ENCODE data around the gene PHGDH. TPM values are rescaled to one million over a fixed set of nuclear protein-coding genes. Genes with fewer than 3 reads are reported as not detected.

The PHGDH gene
- total RNA-seq, 1 donor from 2014 or later, result 146 TPM

DNA sequence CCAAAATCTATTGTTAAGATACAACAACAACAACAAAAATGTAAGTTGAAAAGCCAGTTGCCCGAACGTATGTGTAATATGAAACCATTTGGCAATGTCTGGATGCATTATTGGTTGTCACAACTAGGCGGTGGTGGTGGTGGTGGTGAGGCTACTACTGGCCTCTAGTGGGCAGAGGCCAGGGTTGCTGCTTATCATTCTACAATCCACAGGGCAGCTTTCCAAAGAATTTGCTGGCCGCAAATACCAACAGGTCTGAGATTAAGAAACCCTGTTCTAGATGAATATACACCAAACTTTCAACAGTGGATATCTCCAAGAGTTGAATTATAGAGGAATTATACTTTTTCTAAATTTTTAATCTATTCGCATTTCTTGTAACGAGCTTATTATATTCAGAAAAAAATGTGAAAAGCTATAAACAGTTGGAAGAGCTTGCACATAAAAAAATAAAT is 36.9 kb upstream of the PHGDH start:
- H3K4me3 ChIP-seq (ENCODE audit: low read depth, low read length), result peak overlapping the region; percentile 57
- DNase-seq (ENCODE audit: low read depth), result no peak
- TF ChIP-seq, protein P1, sequence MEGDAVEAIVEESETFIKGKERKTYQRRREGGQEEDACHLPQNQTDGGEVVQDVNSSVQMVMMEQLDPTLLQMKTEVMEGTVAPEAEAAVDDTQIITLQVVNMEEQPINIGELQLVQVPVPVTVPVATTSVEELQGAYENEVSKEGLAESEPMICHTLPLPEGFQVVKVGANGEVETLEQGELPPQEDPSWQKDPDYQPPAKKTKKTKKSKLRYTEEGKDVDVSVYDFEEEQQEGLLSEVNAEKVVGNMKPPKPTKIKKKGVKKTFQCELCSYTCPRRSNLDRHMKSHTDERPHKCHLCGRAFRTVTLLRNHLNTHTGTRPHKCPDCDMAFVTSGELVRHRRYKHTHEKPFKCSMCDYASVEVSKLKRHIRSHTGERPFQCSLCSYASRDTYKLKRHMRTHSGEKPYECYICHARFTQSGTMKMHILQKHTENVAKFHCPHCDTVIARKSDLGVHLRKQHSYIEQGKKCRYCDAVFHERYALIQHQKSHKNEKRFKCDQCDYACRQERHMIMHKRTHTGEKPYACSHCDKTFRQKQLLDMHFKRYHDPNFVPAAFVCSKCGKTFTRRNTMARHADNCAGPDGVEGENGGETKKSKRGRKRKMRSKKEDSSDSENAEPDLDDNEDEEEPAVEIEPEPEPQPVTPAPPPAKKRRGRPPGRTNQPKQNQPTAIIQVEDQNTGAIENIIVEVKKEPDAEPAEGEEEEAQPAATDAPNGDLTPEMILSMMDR (conservative IDR thresholded peaks at IDR 0.05; ENCODE audit: low read depth, low read length), result no peak

DNA sequence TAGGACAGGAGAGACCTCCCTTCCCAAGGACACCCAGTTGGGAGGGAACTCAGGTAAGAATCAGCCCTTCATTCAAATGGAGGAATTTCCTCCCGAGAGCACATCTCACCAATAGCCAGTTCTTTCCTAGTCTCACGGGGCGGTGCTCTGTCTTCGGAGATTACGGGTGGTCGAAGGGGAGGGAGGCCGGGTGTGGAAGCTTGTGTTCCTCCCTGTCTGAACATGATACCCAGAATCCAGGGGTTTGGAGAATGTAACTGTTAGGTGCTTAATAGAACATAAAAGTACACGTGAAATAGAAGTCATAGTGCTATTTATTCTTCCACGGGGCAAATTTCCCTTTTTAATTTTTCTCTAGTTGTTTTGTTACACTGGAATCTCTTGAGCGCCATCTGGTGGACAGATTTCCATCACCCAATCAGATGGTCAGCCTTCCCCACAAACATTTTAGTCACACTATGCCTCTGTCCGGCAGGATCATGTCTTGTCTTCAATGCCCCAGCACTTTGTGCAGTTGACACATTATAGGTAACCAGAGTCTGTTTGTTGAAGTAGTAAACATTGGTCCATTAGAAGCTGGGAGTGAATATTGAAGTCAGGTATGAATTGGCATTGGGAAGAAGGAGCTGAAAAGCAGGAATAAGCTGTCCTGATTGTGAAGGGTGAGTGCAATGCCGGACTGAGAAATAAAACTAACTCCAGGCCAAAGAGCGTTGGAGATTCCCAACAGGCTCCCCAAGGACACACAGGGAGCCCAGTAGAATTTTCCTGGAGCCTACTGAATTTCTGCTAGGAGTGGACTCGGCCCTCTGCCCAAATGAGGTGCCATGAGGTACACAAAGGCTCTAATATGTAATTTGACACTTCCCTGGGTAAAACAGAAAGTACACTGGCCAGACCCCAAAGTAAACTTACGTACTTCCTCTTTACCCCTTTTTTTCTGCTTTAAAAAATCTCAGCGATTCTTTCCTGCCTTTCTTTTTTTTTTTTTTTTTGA is 36.1 kb upstream of the PHGDH start:
- peak; percentile 53 for DNase-seq (ENCODE audit: low read depth)
- H3K4me3 ChIP-seq (ENCODE audit: low read depth, low read length), result peak overlapping the region; percentile 57
- TF ChIP-seq, protein P1 (conservative IDR thresholded peaks at IDR 0.05; ENCODE audit: low read depth, low read length), result peak; percentile 83

DNA sequence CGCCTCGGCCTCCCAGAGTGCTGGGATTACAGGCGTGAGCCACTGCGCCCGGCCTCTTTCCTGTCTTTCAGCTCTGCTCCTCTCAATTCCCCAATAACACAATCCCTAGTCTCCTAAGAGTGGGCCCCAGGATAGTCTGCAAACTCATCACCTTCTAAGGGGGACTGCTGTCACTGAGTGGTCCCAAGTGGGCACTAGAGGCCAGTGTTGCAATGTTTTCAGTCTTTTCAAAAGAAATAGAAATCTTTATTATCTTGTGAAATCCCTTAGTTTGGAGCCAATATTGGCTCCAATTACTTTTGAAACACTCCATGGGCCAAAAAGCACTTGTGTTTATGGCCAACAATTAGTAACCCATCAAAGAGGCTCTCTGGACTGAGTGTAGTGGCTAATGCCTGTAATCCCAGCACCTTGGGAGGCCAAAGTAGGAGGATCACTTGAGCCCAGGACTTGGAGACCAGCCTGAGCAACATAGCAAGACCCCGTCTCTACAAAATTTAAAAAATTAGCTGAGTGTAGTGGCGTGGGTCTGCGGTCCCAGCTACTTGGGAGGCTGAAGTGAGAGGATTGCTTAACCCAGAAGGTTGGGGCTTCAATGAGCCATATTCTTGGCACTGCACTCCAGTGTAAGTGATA is 35.0 kb upstream of the PHGDH start:
- TF ChIP-seq, protein P1 (conservative IDR thresholded peaks at IDR 0.05; ENCODE audit: low read depth, low read length), result peak; percentile 14
- H3K4me3 ChIP-seq (ENCODE audit: low read depth, low read length), result no peak overlapping the region
- no peak for DNase-seq (ENCODE audit: low read depth)

DNA sequence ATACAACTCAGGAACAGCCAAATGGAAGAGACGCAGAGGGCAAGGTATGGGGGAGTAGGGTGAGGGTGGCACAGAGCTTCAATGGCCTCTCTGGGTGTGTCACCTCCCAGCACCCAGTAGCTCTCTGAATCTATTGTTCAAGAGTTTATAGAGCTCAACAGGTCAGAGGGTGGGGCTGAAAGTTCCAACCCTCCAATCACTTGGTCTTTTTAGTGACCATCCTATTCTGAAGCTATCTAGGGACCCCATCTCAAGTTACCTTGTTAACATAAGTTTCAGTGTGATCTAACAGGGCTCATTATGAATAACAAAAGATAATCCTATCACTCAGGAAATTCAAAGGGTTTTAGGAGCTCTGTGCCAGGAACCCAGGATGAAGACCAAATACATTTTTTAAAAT is 32.5 kb upstream of the PHGDH start:
- H3K4me3 ChIP-seq (ENCODE audit: low read depth, low read length), result no peak overlapping the region
- TF ChIP-seq, protein P1 (conservative IDR thresholded peaks at IDR 0.05; ENCODE audit: low read depth, low read length), result no peak
- DNase-seq (ENCODE audit: low read depth), result no peak

DNA sequence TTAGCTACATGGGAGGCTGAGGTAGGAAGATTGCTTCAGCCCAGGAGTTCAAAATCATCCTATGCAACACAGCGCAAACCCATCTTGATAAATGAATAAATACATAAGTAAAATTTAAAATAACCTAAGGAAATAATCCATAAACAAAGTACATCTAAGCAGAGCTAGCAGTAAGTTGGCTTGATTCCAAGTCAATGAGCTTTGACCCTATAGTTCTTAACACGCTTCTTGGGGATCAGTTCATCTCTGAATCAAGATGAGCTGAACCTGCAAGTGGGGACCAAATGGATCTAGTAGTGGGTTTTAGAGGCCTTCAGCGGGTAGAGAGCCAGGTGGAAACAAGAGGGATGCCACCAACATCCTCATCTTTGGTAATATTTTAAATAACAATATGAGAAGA is 31.5 kb upstream of the PHGDH start:
- TF ChIP-seq, protein P1 (conservative IDR thresholded peaks at IDR 0.05; ENCODE audit: low read depth, low read length), result no peak
- no peak for DNase-seq (ENCODE audit: low read depth)
- no peak overlapping the region for H3K4me3 ChIP-seq (ENCODE audit: low read depth, low read length)

DNA sequence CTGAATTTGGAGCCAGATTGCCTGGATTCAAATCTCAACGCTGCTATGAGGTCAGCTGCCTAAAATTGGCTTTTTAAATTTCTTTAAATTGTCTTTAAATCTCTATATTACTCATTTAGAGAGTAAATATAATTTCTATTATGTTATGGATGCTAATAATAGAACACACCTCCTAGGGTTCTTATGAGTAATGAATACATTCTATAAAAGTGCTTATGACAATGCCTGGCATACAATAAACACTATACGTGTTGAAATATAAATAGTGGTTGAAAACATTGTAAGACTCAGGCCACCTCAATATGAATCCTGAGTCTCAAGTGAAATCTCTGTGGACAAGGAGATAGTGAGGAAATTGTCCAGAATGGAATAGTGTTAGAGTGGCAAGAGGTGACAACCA is 31.0 kb upstream of the PHGDH start:
- TF ChIP-seq, protein P1 (conservative IDR thresholded peaks at IDR 0.05; ENCODE audit: low read depth, low read length), result no peak
- no peak for DNase-seq (ENCODE audit: low read depth)
- H3K4me3 ChIP-seq (ENCODE audit: low read depth, low read length), result no peak overlapping the region
